ENCODE results near the gene PZP. TPM values are rescaled to one million over a fixed set of nuclear protein-coding genes. Genes with fewer than 3 reads are reported as not detected.

The PZP gene
- total and polyA plus RNA-seq, 2 of the 8 experiments (the other 6 are each of a cell fraction or from before 2014, with no cell fraction given), result 0.08 TPM; not detected in 1

DNA sequence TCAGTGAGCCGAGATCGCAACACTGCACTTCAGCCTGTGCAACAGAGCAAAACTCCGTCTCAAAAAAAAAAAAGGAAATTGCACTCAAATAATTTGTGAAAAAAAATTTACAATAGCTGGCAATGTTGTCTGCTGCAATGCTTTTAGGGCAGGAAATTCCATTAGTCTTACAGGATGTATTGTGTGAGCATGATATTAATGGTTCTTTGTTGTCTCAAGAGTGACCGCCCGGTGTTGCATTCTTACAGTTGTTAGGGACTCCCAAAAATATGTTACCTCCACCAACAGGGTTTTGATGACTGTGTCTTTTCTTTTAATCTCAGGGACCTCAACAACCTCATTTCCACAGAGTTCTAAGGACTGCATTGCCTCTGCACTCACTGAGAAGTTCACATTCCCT is 44.8 kb downstream of the PZP start (continued):
- TF ChIP-seq, protein P1, sequence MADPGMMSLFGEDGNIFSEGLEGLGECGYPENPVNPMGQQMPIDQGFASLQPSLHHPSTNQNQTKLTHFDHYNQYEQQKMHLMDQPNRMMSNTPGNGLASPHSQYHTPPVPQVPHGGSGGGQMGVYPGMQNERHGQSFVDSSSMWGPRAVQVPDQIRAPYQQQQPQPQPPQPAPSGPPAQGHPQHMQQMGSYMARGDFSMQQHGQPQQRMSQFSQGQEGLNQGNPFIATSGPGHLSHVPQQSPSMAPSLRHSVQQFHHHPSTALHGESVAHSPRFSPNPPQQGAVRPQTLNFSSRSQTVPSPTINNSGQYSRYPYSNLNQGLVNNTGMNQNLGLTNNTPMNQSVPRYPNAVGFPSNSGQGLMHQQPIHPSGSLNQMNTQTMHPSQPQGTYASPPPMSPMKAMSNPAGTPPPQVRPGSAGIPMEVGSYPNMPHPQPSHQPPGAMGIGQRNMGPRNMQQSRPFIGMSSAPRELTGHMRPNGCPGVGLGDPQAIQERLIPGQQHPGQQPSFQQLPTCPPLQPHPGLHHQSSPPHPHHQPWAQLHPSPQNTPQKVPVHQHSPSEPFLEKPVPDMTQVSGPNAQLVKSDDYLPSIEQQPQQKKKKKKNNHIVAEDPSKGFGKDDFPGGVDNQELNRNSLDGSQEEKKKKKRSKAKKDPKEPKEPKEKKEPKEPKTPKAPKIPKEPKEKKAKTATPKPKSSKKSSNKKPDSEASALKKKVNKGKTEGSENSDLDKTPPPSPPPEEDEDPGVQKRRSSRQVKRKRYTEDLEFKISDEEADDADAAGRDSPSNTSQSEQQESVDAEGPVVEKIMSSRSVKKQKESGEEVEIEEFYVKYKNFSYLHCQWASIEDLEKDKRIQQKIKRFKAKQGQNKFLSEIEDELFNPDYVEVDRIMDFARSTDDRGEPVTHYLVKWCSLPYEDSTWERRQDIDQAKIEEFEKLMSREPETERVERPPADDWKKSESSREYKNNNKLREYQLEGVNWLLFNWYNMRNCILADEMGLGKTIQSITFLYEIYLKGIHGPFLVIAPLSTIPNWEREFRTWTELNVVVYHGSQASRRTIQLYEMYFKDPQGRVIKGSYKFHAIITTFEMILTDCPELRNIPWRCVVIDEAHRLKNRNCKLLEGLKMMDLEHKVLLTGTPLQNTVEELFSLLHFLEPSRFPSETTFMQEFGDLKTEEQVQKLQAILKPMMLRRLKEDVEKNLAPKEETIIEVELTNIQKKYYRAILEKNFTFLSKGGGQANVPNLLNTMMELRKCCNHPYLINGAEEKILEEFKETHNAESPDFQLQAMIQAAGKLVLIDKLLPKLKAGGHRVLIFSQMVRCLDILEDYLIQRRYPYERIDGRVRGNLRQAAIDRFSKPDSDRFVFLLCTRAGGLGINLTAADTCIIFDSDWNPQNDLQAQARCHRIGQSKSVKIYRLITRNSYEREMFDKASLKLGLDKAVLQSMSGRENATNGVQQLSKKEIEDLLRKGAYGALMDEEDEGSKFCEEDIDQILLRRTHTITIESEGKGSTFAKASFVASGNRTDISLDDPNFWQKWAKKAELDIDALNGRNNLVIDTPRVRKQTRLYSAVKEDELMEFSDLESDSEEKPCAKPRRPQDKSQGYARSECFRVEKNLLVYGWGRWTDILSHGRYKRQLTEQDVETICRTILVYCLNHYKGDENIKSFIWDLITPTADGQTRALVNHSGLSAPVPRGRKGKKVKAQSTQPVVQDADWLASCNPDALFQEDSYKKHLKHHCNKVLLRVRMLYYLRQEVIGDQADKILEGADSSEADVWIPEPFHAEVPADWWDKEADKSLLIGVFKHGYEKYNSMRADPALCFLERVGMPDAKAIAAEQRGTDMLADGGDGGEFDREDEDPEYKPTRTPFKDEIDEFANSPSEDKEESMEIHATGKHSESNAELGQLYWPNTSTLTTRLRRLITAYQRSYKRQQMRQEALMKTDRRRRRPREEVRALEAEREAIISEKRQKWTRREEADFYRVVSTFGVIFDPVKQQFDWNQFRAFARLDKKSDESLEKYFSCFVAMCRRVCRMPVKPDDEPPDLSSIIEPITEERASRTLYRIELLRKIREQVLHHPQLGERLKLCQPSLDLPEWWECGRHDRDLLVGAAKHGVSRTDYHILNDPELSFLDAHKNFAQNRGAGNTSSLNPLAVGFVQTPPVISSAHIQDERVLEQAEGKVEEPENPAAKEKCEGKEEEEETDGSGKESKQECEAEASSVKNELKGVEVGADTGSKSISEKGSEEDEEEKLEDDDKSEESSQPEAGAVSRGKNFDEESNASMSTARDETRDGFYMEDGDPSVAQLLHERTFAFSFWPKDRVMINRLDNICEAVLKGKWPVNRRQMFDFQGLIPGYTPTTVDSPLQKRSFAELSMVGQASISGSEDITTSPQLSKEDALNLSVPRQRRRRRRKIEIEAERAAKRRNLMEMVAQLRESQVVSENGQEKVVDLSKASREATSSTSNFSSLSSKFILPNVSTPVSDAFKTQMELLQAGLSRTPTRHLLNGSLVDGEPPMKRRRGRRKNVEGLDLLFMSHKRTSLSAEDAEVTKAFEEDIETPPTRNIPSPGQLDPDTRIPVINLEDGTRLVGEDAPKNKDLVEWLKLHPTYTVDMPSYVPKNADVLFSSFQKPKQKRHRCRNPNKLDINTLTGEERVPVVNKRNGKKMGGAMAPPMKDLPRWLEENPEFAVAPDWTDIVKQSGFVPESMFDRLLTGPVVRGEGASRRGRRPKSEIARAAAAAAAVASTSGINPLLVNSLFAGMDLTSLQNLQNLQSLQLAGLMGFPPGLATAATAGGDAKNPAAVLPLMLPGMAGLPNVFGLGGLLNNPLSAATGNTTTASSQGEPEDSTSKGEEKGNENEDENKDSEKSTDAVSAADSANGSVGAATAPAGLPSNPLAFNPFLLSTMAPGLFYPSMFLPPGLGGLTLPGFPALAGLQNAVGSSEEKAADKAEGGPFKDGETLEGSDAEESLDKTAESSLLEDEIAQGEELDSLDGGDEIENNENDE (IDR thresholded peaks at IDR 0.05; ENCODE audit: insufficient replicate concordance, low read length), result no peak
- TF ChIP-seq MAFK (IDR thresholded peaks at IDR 0.05; ENCODE audit: low read depth, low read length), result no peak
- TF ChIP-seq SRF (IDR thresholded peaks at IDR 0.05; ENCODE audit: low read depth, low read length), result no peak
- no peak for TF ChIP-seq POU5F1 (IDR thresholded peaks at IDR 0.05; ENCODE audit: low read depth, low read length)
